Smooth muscle cell of the brain vasculature (primary cell): ENCODE data around the gene PNPLA1.
"Not testable (repeated sequence)": the region's sequence is repeated elsewhere in the genome, so short reads cannot be mapped to it uniquely, and the experiment has no call there.

Experiments used
- DNase-seq: peaks from one replicate; pipeline ENCODE4 v3.0.0-alpha.2; 2012; ENCODE audit warnings: low read depth, low spot score

PNPLA1 gene

DNA sequence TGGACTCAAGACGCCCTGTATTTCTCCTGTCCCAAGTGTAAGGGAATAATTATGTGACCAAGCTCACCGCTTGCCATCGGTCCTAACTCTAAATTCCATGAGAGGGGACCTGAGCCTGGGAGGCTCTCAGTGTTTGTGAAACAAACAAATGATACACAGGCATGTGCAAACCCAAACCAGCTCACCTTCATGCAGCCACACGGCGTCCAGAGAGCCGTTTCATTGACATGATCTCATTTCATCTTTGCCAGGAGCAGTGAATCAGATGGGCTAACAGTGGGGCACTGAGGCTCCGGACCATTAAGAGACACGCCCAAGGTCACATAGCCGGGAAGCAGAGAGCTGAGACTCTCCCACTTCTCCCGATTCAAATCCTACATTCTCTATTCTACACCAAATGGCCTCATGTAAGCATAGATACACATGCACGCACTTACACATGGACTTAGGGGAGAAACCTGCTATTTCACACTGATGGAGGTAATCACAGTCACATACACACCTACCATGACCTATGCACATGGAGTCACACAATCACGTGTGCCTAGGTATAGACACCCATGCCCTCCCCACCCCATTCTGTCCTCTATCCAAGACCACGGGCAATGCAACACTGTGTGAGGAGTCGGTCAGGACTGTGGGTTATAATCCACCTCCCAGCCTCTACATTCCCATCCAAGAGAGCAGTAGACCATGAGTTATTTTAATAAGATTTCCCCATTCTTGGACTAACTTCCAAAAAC lies 65.8 kb downstream of the PNPLA1 start:
- no peak for DNase-seq

DNA sequence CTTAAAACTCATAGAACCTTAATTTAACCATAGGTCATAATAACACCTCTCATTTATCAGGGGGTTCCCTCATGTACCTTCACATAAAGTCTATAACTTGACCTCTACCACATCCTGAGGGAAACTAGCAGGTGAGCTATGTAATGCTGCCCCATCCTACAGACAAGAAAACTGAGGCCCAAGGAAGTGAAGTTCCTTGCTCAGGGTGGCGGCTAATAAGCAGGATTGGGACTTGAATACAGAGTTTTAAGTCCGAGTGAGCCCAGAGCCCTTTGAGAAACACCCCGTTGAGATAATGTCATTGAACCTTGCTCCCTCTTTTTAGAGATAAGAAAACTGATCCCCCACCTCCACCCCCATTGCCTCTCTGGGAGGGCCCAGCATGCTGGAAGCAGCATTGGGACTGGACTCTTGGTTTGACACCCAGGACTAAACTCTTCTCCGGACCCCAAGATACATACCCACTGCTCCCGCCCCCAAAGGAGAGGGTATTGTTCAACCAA lies 66.4 kb downstream of the PNPLA1 start:
- DNase-seq: no peak

DNA sequence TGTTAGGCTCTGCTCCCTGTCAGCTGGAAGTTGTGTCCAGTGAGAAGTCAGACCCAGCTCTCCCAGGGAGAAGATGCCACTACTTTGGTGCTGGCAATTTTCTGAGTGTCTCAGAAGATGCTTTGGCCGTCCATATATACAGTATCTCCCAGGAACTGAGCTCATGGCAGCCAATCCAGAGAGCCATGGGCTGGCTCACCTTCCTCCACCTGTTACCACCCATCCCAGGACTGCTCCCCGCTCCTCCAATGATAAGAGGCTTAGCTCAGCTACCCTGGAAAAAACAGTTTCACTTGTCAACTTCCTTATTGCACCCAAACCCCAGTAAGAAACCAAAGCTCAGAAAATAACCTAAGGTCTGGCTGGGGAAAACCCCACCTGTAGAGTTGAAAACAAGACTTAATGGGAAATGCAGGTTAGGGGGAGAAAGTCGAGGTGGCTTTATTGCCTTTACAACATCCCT lies 67.0 kb downstream of the PNPLA1 start, which contains the start of gene BNIP5:
Gene BNIP5, minus strand, starts transcription at position 110 of the 463 bp plus-strand sequence. CDS start 6,198 bp downstream, outside the sequence.
- no peak for DNase-seq

DNA sequence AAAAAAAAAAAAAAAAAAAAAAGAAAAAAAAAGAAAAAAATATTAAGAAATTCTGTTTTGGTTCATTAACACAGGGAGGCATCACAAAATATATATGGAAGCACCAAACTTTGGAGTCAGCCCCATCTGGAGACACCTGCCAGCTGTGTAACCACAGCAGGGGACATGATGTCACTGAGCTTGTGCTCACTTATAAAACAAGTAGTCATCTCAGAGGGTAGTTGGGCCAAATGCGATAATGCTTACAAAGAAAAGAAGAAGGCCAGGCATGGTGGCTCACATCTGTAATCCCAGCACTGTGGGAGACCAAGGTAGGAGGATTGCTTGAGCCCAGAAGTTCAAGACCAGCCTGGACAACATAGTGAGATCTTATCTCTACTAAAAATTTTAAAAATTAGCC lies 68.0 kb downstream of the PNPLA1 start:
- no peak for DNase-seq

DNA sequence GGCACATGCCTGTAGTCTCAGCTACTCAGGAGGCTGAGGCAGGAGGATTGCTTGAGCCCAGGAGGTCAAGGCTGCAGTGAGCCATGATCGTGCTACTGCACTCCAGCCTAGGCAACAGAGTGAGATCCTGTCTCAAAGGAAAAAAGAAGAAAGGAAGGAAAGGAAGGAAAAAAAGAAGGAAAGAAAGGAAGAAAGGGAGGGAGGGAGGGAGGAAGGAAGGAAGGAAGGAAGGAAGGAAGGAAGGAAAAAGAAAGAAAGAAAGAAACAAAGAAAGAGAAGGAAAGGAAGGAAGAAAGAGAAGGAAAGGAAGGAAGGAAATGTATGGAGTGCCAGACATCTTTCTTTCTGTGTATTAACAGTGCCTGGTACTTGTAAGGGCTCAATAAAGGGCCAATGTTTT lies 68.4 kb downstream of the PNPLA1 start:
- not testable (repeated sequence) for DNase-seq

DNA sequence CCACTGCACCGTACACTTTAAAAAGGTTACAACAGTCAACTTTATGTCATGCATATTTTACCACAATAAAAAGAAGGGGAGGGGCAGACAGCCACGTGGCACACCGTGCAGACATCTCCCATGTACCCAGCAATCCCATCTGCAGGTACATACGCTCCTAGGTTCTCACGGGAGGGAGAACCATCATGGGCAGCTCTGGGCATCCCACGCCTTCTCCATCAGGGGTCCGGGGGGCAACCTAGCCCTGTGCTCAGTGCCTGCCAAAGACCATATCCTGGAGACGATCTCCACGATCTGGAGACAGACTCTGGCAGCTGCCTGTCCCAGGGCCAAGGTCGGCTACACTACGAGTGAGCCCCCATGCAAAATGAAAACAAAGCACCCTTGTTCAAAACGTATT lies 69.3 kb downstream of the PNPLA1 start:
- no peak for DNase-seq

DNA sequence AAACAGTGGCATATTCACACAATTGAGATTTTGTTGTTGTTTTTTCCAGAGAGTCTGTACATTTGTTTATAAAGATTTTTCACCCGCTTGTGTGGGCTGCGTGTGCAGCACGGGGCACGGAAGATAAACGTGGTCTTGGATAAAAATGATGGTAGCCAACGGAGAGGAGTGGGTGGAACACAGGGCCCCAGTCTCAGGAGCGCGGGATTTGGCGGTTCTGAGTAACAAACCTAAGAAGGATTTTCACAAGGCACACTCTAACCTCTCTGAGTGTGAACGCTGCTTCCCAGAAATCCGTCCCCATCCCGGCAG lies 70.4 kb downstream of the PNPLA1 start:
- DNase-seq: no peak

DNA sequence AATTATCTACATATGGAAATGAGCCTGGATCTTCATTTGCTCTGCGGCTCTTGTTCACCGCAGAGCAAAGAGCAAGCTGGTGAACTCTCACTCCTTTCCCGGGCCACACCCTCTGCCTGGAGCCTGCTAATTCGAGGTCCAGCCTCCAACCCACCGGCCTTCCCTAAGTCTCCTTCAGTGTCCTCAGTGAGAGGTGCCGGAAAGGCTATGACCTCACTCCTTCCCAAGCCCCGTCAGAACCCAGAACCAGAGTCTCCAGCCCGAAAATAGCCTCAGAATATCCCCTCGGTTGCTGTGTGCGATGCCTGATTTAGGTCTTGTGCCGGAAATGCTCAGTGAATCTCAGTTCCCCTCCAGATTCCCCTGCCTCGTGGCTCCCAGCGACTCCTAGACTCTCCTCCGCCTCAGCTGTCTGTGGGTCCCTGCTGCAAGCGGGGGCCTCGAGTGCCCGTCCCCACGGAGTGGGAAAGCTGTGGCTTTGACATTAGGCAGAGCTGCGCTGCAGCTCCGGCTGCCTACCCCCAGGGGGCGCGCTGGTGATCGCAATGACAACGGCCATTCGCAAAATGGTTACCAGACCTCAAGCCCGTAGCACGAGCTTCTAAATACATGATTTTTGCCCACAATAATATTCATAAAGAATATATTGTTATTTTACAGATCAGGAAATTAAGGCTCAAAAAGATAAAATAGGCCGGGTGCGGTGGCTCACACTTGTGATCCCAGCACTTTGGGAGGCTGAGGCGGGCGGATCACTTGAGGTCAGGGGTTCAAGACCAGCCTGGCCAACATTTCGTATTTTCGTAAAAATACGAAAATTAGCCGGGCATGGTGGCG lies 71.0 kb downstream of the PNPLA1 start:
- peak; percentile 39 for DNase-seq

DNA sequence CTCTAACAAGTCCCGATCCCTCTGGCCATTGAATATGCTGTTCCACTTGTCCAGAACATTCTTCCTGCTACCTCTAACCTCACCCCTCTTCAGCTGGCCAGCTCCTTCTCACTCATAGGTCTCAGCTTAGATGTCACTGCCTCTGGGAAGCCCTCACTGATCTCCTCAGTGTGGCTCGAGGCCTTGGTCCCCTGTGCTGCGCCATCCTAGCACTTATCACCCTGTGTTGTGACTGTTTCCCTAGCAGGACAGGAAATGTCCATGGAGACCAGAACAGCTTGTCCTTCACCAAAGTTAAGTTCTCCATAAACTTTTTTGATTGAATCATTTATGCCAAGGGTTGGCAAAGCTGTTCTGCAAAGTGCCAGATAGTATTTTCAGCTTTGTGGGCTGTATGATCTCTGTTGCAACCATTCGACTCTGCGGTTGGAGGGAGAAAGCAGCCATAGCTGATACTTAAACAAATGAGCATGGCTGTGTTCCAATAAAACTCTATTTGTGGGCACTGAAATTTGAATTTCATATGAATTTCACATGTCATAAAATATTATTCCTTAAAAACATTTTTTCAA lies 73.3 kb downstream of the PNPLA1 start:
- DNase-seq: no peak

DNA sequence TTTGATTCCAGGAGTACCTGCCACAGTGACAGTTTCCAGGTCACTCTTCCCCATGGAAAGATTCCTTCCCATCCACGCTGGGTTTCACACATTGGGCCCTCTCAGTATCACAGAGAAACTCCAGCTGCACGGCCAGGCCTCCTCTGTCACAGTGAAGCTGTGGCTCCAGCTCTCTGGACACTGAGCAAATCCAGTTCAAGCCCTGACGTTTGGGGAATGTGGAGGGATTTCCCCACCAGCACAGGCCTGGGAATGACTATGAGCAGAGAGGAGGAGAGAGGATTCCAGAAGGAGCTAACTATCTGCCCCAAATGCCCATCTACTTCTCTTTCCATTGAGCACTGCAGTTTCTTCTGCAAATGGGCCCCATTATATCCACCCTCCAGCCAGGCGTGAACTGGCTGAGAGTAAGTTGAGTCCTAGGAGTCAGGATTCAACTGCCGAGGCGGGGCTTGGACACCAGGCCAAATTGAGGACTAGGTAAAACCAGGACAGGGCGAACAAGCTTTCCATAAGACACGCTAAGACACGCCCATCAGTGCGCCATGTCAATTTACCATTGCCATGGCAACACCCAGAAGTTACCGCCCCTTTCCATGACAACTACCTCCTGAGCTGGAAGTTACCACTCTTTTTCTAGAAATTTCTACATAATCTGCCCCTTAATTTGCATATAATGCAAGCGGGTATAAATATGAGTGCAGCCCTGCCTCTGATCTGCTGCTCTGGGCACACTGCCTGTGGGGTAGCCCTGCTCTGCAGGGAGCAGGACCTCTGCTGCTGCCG lies 76.0 kb downstream of the PNPLA1 start:
- no peak for DNase-seq

DNA sequence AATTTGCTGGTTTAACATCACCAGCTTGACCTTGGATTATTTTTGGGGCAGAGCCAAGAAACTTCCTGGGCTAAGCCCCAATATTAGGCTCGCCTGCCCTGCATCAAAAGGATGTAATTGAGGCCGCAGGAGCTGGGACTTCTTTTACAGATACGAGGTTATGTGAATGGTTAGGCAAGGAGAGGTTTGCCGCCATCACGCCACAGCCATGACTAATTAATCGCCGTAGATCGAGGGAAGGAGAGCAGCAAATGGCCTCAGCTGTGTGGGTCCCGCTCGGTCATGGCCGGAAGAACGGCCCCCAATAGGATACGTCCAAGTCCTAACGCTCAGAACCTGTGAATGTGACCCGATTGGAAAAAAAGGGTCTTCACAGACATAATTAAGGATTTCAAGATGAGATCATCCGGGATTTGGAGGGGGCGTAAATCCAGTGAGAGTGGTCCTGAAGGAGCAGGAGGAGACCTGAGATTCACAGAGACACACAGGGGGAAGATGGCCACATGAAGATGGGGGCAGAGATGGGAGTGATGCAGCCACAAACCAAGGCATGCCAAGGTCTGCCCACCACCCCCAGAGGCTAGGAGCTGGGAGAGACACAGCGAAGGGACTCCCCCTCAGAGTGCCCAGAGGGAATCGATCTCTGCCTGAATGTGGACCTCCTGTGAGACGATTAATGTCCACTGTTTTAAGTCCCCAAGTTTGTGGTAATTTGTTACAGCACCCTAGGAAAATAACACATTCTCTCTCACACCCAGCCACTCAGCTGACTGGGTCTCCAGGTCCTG lies 76.8 kb downstream of the PNPLA1 start:
- DNase-seq: no peak

DNA sequence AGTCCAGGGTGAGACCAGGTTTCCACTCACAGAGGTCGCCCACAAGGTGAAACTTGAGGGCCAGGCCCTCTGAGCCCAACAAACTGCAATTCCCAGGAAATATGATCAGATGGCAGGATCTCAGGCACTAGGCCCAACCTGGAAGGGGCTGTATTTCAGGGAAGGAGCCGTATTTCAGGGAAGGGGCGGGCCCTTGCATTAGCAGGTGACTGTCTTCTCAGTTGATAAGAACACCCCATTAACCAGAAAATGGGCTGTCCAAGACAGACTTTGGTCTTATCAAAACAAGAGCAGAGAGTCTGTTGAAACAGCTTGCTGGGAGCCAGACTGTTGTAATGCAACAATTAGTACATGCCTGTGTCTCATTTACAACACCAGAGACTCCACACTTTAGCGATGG lies 77.8 kb downstream of the PNPLA1 start:
- DNase-seq: no peak

DNA sequence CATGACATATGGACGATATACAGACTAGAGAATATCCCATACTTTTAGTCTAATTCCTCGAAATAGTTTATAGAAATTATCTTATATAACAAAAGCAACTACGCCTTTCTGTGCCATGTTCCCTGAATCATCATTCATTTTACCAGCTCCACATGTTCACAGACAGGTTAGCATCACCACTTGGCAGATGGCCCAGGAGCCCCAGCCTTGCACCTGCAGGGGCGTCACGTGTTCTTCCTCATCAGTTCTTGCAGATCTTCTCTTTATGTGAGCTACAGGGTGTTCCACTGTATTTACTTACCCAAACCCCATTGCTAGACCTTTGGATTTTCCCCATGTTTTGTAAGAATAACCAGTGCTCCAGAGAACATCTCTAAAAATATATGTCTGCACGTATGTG lies 79.4 kb downstream of the PNPLA1 start:
- no peak for DNase-seq

DNA sequence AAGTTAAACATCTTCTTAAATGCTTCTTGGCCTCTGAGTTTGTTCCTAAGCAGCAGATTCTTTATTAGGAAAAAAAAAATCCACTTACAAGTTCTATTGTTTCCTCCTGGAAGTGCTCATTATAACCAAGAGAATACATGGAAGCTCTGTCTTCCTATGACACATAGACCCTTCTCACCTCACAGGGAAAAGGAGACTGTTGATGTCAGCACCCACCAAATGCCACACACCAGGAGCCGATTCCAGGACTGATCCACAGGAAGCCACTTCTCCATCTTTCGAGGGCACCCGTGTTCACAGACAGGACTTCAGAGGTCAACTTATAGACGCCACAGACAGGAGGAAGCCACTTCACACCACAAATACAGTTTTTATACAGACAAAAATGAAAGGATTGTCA lies 80.2 kb downstream of the PNPLA1 start:
- DNase-seq: no peak

DNA sequence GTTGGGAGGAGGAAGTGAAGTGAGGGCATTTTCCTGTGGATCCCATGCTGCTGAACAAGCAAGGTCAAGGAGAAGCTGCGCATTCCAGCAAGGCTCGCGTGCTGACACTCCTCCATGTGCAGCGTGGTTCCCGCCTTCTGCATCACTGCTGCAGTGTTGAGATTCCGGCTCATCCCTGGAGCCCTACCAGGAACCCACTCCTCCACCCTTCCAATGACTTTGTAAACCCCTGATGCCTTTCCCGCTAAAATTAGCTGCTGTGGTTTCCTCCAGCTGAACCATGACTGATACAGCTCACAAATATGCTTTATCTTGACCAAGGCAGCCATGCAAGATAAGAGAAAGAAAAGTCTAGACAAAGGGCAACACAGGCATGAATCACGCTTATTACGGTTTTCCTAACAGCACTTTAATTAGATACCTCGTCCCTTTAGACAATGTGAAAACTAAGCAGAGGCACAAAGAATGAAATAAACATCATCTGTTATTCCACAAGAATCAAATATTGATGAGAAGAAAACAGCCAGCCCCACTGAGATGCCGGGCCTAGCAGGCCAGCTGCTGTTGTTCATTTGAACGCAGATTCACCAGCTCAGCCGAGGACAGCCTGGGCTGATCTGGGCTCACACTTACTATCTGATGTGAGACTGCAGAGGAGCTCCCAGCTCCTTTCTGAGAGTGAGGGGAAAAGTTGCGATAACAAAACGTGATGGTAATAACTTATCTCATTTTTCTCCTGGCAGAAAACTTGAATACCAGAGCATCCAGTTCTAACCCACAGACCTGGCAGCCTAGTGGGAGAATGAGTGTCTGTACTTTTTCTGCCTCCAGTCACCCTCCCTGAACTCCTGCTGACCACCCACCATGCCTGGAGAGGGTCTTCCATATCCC lies 81.1 kb downstream of the PNPLA1 start:
- DNase-seq: no peak

DNA sequence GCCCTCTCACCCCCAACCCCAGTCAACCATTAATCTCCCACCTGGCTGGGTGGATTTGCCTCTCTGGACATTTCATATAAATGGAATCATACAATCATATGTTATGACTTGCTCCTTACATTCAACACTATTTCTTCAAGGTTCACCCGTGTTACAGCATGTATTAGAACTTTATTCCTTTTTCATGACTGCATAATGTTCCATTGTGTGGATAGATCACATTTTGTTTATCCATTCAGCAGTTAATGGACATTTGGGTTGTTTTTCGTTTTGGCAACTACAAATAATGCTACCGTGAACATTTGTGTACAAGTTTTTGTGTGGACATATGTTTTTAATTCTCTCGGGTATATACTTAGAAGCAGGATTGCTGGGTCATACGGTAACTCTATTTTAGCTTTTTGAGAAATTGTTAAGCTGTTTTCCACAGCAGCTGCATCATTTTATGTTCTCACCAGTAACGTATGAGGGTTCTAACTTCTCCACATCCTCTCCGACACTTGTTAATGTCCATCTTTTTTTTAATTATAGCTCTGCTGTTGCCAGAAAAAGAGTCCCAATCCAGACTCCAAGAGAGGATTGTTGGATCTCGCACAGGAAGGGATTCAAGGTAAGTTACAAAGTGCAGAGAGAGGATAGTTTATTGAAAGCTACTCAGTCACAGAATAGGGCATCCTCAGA lies 82.8 kb downstream of the PNPLA1 start:
- DNase-seq: no peak

DNA sequence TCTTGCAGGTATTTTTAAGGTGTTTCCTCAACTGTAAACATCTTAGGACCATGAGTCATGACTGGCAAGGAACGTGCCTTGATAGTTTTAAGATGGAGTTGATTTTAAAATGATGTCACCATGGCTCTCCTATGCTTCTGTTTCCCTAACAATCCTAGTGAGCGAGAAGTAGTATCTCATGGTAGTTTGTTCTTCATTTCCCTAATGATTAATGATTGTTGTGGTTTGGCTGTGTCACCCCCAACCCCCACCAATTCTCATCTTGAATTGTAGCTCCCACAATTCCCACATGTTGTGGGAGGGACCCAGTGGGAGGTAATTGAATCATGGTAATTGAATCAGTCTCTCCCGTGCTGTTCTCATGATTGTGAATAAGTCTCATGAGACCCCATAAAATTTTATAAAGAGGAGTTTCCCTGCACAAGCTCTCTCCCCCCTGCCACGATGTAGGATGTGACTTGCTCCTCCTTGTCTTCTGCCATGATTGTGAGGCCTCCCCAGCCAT lies 83.6 kb downstream of the PNPLA1 start:
- no peak for DNase-seq

DNA sequence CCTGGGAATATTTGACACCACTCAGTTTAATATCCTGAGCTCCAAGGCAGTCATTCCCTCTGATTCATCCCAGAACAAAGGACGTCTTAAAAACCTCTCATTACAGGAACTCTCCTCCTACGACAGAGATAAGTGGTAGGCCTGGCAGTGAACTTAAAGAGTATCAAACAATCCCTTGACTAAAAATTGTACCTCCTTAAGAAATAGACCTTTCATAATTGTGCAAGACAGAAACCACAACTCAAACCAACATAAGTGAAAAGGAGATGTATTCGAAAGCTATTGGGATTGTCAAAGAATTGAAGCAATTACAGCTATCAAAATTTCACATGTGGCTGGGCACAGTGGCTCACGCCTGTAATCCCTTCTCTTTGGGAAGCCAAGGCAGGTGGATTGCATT lies 86.0 kb downstream of the PNPLA1 start:
- DNase-seq: no peak

DNA sequence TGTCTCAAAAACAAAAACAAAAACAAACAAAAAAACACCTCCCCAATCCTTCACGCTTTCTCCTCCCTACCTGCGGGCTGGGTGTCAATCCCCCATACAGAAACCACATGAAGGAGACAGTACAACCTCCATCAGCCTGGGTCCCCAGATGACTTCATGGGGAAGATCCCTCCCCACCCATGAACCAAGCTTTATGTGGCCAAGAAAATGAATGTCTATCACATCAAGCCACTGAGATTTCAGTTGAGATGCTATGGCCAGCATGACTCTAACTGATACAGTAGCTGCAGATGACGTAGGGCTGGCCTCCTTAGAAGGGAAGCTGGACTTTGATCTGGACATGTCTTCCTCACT lies 88.0 kb downstream of the PNPLA1 start:
- DNase-seq: no peak
